ENCODE results near the gene WSB1. TPM values are rescaled to one million over a fixed set of nuclear protein-coding genes. Genes with fewer than 3 reads are reported as not detected.

The WSB1 gene
- total RNA-seq, 1 experiment from 2014 or later = 93.1 TPM

DNA sequence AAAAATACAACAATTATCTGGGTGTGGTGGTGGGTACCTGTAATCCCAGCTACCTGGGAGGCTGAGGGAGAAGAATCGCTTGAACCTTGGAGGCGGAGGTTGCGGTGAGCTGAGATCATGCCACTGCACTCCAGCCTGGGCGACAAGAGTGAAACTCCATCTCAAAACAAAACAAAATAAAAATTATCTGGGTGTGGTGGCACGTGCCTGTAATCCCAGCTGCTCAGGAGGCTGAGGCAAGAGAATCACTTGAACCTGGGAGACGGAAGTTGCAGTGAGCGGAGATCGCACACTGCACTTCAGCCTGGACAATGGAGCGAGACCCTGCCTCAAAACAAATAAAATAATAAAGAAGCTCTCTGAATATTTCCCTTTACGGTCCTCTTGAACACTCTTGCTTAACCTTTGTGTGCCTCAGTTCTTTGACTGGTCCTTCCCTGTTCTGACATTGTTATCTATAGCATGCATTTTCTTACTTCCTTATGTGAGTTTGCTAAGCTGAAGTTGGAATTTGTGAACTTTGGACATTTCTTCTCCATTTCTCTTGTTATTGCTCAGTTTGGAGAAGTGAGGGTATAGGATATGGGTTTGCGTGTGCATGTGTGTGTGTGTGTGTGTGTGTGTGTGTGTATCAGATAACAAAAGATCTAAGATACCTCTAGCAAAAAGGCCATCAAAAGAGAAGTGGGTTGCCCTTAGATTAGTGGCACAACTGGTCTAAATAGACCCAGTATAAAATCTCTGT, 29.7 kb upstream of the WSB1 start:
- H3K4me3 Mint-ChIP-seq (ENCODE audit: unreplicated experiment) = no peak overlapping the region
- POLR2A ChIA-PET = interaction anchor here (1.1 to 1.5 kb wide), 3 partner anchors 25 to 31 kb away, joined by 3 to 4 read pairs (median 3); partner anchors contain the start of gene WSB1
- H3K36me3 Mint-ChIP-seq (ENCODE audit: insufficient read depth, unreplicated experiment) = no peaks in the 10 kb centered on the region
- TF ChIP-seq, protein P1, sequence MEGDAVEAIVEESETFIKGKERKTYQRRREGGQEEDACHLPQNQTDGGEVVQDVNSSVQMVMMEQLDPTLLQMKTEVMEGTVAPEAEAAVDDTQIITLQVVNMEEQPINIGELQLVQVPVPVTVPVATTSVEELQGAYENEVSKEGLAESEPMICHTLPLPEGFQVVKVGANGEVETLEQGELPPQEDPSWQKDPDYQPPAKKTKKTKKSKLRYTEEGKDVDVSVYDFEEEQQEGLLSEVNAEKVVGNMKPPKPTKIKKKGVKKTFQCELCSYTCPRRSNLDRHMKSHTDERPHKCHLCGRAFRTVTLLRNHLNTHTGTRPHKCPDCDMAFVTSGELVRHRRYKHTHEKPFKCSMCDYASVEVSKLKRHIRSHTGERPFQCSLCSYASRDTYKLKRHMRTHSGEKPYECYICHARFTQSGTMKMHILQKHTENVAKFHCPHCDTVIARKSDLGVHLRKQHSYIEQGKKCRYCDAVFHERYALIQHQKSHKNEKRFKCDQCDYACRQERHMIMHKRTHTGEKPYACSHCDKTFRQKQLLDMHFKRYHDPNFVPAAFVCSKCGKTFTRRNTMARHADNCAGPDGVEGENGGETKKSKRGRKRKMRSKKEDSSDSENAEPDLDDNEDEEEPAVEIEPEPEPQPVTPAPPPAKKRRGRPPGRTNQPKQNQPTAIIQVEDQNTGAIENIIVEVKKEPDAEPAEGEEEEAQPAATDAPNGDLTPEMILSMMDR (IDR thresholded peaks at IDR 0.05; ENCODE audit: unreplicated experiment) = no peak
- intact Hi-C loops (cut with micrococcal nuclease) = no loop called here
- CTCF ChIA-PET = interaction anchor here (0.8 to 1.6 kb wide), 4 partner anchors 27 to 90 kb away, joined by 3 to 5 read pairs (median 3); no protein-coding TSS in a partner anchor
- peaks cover 12% of the 10 kb centered on the region for H3K4me1 Mint-ChIP-seq (ENCODE audit: insufficient read depth, unreplicated experiment)
- H3K27ac Mint-ChIP-seq (ENCODE audit: low read depth, unreplicated experiment) = no peak overlapping the region
- H3K27me3 Mint-ChIP-seq (ENCODE audit: insufficient read depth, unreplicated experiment) = peaks cover 10% of the 10 kb centered on the region
- no TSS peak for BruUV-seq (replicated peaks)
- no peaks in the 10 kb centered on the region for H3K9me3 Mint-ChIP-seq (ENCODE audit: unreplicated experiment)
- DNase-seq (ENCODE audit: unreplicated experiment) = no peak

DNA sequence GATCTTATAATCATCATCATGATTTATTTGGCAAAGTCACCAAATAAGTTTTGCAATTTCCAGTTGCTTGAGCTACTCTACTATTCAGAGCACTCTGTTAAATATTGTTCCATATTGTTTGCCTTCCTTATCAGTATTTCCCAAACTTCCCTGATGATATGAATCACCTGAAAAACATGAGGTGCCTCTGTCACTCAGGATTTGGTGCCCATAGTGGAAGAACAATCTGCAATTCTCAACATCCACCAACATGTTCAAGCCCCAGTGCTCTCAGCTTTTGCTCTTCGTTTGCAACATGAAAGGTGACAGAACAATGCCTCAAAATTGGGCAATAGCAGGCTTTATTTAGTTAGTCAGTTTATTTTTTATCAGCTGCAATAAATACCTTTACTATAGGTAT, 28.6 kb upstream of the WSB1 start:
- no peaks in the 10 kb centered on the region for H3K9me3 Mint-ChIP-seq (ENCODE audit: unreplicated experiment)
- POLR2A ChIA-PET = interaction anchor here (1.2 to 1.8 kb wide), 3 partner anchors 17 to 30 kb away, joined by 3 to 5 read pairs (median 4); partner anchors contain the start of gene WSB1

DNA sequence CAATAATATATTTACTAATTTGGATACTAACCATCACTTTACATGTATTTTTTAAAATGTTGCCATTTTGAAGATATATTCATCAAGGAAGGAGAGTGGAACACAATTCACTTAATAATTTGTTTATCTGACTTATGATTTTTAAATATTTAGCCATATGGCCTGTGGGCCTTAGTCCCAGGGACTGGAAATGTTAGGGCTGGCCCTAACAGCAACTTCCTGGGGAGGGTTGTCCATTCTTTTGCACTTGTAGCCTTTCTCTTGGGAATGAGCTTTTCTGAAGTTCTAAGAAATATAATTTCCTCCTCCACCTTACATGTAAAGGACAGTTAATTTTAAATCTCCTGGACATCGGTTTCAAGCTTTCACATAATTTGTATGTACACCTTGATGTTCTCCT, 27.7 kb upstream of the WSB1 start:
- TF ChIP-seq, protein P1 (IDR thresholded peaks at IDR 0.05; ENCODE audit: unreplicated experiment) = no peak
- intact Hi-C loops (cut with micrococcal nuclease) = no loop called here
- Mint-ChIP-seq H3K27ac (ENCODE audit: low read depth, unreplicated experiment) (no peak overlapping the region), H3K36me3 (ENCODE audit: insufficient read depth, unreplicated experiment) (no peaks in the 10 kb centered on the region), H3K4me3 (ENCODE audit: unreplicated experiment) (no peak overlapping the region), H3K27me3 (ENCODE audit: insufficient read depth, unreplicated experiment) (peaks cover 17% of the 10 kb centered on the region), H3K4me1 (ENCODE audit: insufficient read depth, unreplicated experiment) (peaks cover 14% of the 10 kb centered on the region), H3K9me3 (ENCODE audit: unreplicated experiment) (no peaks in the 10 kb centered on the region)
- BruUV-seq (replicated peaks) = no TSS peak
- CTCF ChIA-PET = interaction anchor here (1.0 kb wide), 1 partner anchor 25 kb away, joined by 3 read pairs; no protein-coding TSS in a partner anchor
- no peak for DNase-seq (ENCODE audit: unreplicated experiment)
- POLR2A ChIA-PET = interaction anchor here (1.8 kb wide), 1 partner anchor 16 kb away, joined by 5 read pairs; no protein-coding TSS in a partner anchor

More for the DNA sequence above, 28.6 kb upstream of the WSB1 start:
- H3K4me3 Mint-ChIP-seq (ENCODE audit: unreplicated experiment) = no peak overlapping the region
- no peaks in the 10 kb centered on the region for H3K36me3 Mint-ChIP-seq (ENCODE audit: insufficient read depth, unreplicated experiment)
- BruUV-seq (replicated peaks) = no TSS peak
- peaks cover 17% of the 10 kb centered on the region for H3K27me3 Mint-ChIP-seq (ENCODE audit: insufficient read depth, unreplicated experiment)
- intact Hi-C loops (cut with micrococcal nuclease) = no loop called here
- peaks cover 14% of the 10 kb centered on the region for H3K4me1 Mint-ChIP-seq (ENCODE audit: insufficient read depth, unreplicated experiment)
- CTCF ChIA-PET = interaction anchor here (0.6 to 1.0 kb wide), 4 partner anchors 26 to 343 kb away, joined by 3 to 4 read pairs (median 3); no protein-coding TSS in a partner anchor
- TF ChIP-seq, protein P1 (IDR thresholded peaks at IDR 0.05; ENCODE audit: unreplicated experiment) = no peak
- no peak for DNase-seq (ENCODE audit: unreplicated experiment)
- no peak overlapping the region for H3K27ac Mint-ChIP-seq (ENCODE audit: low read depth, unreplicated experiment)

GRCh38 chr17:27268394-27269085, 25.4 kb upstream of the WSB1 start:
- Mint-ChIP-seq H3K4me3 (ENCODE audit: unreplicated experiment) (no peak overlapping the region), H3K4me1 (ENCODE audit: insufficient read depth, unreplicated experiment) (peaks cover 14% of the 10 kb centered on the region), H3K27ac (ENCODE audit: low read depth, unreplicated experiment) (no peak overlapping the region), H3K9me3 (ENCODE audit: unreplicated experiment) (no peaks in the 10 kb centered on the region), H3K27me3 (ENCODE audit: insufficient read depth, unreplicated experiment) (peaks cover 17% of the 10 kb centered on the region), H3K36me3 (ENCODE audit: insufficient read depth, unreplicated experiment) (no peaks in the 10 kb centered on the region)
- ChIA-PET CTCF (interaction anchor here (0.6 to 2.4 kb wide), 6 partner anchors 10 to 1276 kb away, joined by 3 to 8 read pairs (median 4); no protein-coding TSS in a partner anchor), POLR2A (interaction anchor here (0.9 to 1.4 kb wide), 4 partner anchors 9 to 27 kb away, joined by 3 to 4 read pairs (median 4); no protein-coding TSS in a partner anchor)
- TF ChIP-seq, protein P1 (IDR thresholded peaks at IDR 0.05; ENCODE audit: unreplicated experiment) = no peak
- intact Hi-C loops (cut with micrococcal nuclease) = no loop called here
- no TSS peak for BruUV-seq (replicated peaks)
- no peak for DNase-seq (ENCODE audit: unreplicated experiment)
